Muscle of leg (tissue), 16 donors: Measurements from ENCODE around the gene TBX10. TPM values are rescaled to one million over a fixed set of nuclear protein-coding genes. Genes with fewer than 3 reads are reported as not detected.
A peak's percentile ranks its signal among the peaks of the same experiment; 100 is the strongest.
"Not testable (repeated sequence)": the region's sequence is repeated elsewhere in the genome, so short reads cannot be mapped to it uniquely, and the experiment has no call there.

Source experiments
- DNase-seq: peaks from one replicate; pipeline ENCODE4 v3.0.0; 2013
- H3K27ac ChIP-seq: one replicate; pipeline ENCODE4 v1.5.1; 2013; ENCODE audit warnings: mild to moderate bottlenecking, low read length, control low read depth
- H3K27me3 ChIP-seq: one replicate; pipeline ENCODE4 v1.6.1; 2013; ENCODE audit warnings: low read length; ENCODE audit not compliant: control insufficient read depth, insufficient read depth
- H3K36me3 ChIP-seq: one replicate; pipeline ENCODE4 v1.6.1; 2013; ENCODE audit warnings: low read length; ENCODE audit not compliant: control insufficient read depth, insufficient read depth
- H3K4me1 ChIP-seq: one replicate; pipeline ENCODE4 v1.6.1; 2013; ENCODE audit warnings: low read length; ENCODE audit not compliant: control insufficient read depth, insufficient read depth
- H3K4me3 ChIP-seq: one replicate; pipeline ENCODE4 v1.5.1; 2013; ENCODE audit warnings: low read length, control low read depth
- H3K9me3 ChIP-seq: replicated peaks from 2 replicates; pipeline ENCODE4 v1.6.1; 2013; ENCODE audit warnings: low read depth, low read length; ENCODE audit not compliant: control insufficient read depth
- WGBS: methylation state at CpG from one replicate; pipeline ENCODE4 v1.1.5; 2013; ENCODE audit warnings: missing lambda C conversion rate; ENCODE audit not compliant: insufficient coverage; 5-methylcytosine and 5-hydroxymethylcytosine counted together
- long read RNA-seq, 11 donors: transcript quantifications; one replicate each; lab custom pipeline, GENCODE V29; 2026
- polyA plus RNA-seq, 8 donors: library from polyadenylated mRNA; unstranded; fragments of 120-200 nt; gene quantifications; one replicate each; pipeline versions ENCODE4 v1.2.1 to v1.2.3, GENCODE V29; 2013; ENCODE audit warnings: inconsistent platforms in 1 of 8, low replicate concordance in 1 of 8; ENCODE audit not compliant: insufficient read length in 8 of 8, insufficient read depth in 1 of 8
- total RNA-seq: library from RNA; stranded (reverse); fragments of 120-200 nt; gene quantifications from one replicate; pipeline ENCODE4 v1.2.4, GENCODE V29; 2013

The TBX10 gene
- not detected for total RNA-seq
- polyA plus RNA-seq = under 1 TPM in 1 of 8 donors, not detected in 7; 0.40 TPM
- long read RNA-seq, donor 1 = 0 reads
- long read RNA-seq, donor 2 = 0 reads
- long read RNA-seq, donor 3 = 0 reads
- long read RNA-seq, donor 4 = 0 reads
- long read RNA-seq, donor 5 = 0 reads
- long read RNA-seq, donor 6 = 0 reads
- long read RNA-seq, donor 7 = 0 reads
- long read RNA-seq, donor 8 = 0 reads
- long read RNA-seq, donor 9 = 0 reads
- long read RNA-seq, donor 10 = 0 reads
- long read RNA-seq, donor 11 = 0 reads

- Histone ChIP-seq H3K9me3 (peaks cover 2% of the 10 kb centered on the region), H3K4me3 (no peak within 1 kb of the TSS), H3K27me3 (peaks cover 10% of the 10 kb centered on the region), H3K27ac (no peak within 1 kb of the TSS), H3K36me3 (no peaks in the 10 kb centered on the region), H3K4me1 (no peaks in the 10 kb centered on the region)
- no peak for DNase-seq
- 77% methylated on average over 12 of the region's 18 CpGs for WGBS
These were observed at the start of gene TBX10 for GRCh38 chr11:67639438-67639859. Gene TBX10, minus strand, starts transcription at chr11:67639763. Its CDS starts 291 bp downstream, at chr11:67639472.

DNA sequence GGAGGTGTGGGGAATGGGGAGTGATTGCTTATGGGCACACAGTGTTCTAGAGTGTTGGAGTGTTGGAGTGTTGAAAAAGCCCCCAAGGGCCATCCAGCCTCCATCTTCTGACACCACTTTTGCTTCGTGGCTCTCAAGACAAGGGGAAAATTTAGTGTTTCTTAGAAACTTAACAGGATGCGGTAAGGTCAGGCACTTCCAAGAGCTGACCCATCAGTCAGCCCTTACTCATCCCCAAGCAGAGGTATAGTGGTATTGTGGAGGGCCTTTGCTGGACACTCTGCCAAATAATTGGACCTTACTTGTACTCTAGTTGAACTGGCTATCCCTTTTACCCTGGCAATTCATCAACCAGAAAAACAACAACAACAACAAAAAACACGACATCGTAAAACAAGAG lies 49.6 kb upstream of the TBX10 start:
- Histone ChIP-seq H3K36me3 (no peaks in the 10 kb centered on the region), H3K9me3 (no peaks in the 10 kb centered on the region), H3K27me3 (peaks cover 2% of the 10 kb centered on the region), H3K4me1 (no peaks in the 10 kb centered on the region), H3K27ac (no peak overlapping the region), H3K4me3 (no peak overlapping the region)
- WGBS = 86% methylated on average over 2 of the region's 4 CpGs
- no peak for DNase-seq

DNA sequence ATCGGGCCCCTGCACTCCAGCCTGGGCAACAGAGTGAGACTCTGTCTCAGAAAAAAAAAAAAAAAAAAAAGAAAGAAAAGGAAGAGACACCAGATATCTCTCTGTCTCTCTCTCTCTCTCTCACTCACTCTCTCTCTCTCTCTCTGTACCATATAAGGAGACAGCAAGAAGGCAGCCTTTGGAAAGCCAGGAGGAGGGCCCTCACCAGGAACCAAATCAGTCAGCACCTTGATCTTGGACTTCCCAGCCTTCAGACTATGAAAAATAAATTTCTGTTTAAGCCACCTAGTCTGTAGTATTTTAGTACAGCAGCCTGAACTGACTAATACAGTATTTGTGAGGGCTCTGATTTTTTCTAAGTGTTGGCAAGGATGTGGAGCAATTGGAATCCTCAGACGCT lies 48.4 kb upstream of the TBX10 start:
- 75% methylated on average over 1 of the region's 2 CpGs for WGBS
- Histone ChIP-seq H3K4me3 (no peak overlapping the region), H3K27me3 (peaks cover 2% of the 10 kb centered on the region), H3K9me3 (no peaks in the 10 kb centered on the region), H3K4me1 (peaks cover under 1% of the 10 kb centered on the region), H3K36me3 (no peaks in the 10 kb centered on the region), H3K27ac (no peak overlapping the region)
- no peak for DNase-seq

DNA sequence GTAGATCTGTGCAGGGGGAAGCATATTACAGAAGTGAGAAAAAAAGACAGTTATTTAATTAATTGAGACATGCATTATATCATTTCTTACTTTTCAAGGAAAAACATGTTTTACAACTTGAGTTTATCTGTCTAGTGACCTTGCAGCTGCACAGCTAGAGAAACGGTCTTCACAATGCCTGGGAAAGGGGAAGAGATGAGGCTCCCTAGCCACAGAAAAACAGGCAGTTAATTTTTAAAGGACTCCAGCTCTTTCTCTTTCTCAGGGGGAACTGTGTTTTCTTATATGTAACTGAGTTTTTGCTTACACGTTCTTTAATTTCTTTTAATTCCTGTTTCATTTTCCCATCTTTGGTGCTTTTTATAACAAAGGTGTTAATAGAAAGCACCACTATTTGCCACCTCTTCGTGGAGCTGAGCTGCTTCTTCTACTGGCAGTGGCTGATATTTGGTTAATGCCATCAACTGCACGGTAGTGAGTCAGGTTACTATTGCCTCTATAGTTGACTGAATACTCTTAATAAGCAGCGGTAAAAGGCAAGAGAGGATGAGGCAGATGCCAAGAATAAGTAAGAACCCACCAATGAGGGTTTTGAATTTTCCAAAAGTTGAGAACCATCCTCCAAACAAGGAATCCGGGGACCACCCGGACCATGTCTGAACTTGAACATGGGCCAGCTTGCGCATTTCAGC lies 46.2 kb upstream of the TBX10 start:
- 40% methylated on average over 1 of the region's 8 CpGs for WGBS
- H3K4me1 ChIP-seq, H3K4me3 ChIP-seq, H3K27me3 ChIP-seq, H3K27ac ChIP-seq, DNase-seq, H3K36me3 ChIP-seq, H3K9me3 ChIP-seq: not testable (repeated sequence)

DNA sequence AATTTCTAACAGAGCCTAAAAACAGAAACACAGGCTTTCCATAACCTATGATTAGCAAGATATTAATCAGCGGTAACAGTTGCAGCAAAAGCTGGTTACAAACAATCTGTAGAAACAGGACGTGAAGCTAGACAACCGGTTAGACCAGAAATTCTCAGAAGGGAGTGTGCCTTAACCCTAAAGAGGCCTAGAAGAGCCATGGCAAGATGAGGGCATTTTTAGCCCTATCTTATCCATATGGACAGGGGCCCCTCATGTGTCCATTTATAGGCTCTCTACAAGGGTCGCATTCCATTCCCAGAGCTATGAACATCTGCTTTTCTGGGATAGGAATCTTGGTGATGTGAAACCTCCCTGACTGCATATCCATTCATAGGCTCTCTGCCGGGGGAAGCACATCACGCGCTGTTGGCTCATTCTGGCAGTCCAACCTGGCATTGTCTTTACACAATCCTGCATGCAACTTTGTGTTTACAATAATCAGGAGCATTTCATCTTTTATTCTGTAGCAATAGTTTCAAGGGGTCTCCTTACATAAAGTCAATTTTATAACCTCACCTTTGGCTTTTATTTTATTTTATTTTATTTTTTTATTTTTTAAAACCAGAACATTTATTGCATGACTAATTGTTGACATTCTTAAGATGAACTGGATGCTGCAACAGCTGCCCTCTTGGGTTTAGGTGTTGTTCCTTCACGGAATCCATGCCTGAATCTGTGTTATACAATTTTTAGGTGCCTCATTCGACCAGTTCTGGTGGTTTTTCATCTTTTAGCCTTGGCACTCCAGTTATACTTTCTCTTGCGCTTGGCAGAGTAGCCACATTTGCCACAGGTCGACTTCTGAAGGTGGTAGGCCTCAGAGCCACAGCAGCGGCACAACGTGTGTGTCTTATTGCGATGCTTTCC lies 42.8 kb upstream of the TBX10 start:
- not testable (repeated sequence) for H3K4me1 ChIP-seq
- 69% methylated on average over 10 of the region's 14 CpGs for WGBS

DNA sequence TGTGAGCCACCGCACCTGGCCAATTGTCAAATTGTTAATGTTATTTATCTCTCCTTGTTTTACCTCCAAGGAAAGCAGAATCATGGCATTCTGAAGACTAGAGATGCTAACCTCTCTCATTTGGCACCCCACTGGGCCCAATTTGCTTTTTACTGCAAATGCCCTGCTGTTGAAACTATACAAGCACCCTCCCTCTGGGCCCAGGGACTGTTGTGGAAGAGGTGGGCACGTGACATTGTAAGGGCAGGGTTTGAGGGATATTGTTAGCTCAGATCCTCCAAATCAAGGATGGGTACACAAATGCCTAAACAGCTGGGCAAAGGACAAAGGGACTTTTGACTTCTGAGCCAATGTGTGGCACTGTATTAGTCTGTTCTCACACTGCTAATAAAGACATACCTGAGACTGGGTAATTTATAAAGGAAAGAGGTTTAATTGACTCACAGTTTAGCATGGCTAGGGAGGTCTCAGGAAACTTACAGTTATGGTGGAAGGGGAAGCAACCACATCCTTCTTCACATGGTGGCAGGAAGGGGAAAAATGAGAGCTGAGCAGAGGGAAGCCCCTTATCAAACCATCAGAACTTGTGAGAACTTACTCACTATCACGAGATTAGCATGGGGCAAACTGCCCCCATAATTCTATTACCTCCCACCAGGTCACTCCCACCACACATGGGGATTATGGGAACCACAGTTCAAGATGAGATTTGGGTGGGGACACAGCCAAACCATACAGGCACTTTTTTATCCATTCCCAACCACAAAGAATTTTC lies 41.3 kb upstream of the TBX10 start:
- Histone ChIP-seq H3K27ac (no peak overlapping the region), H3K27me3 (no peaks in the 10 kb centered on the region), H3K4me1 (peaks cover 6% of the 10 kb centered on the region), H3K36me3 (no peaks in the 10 kb centered on the region), H3K9me3 (no peaks in the 10 kb centered on the region), H3K4me3 (no peak overlapping the region)
- WGBS = no CpG with 5 or more reads among the region's 3 CpGs
- no peak for DNase-seq

More for the DNA sequence above, 42.8 kb upstream of the TBX10 start:
- H3K4me3 ChIP-seq, H3K36me3 ChIP-seq, H3K27me3 ChIP-seq, DNase-seq, H3K9me3 ChIP-seq: not testable (repeated sequence)
- H3K27ac ChIP-seq = peak overlapping the region; percentile 20

GRCh38 chr11:67675058-67675747 lies 35.6 kb upstream of the TBX10 start:
- Histone ChIP-seq H3K36me3 (no peaks in the 10 kb centered on the region), H3K27ac (no peak overlapping the region), H3K4me1 (no peaks in the 10 kb centered on the region), H3K27me3 (peaks cover 18% of the 10 kb centered on the region), H3K4me3 (no peak overlapping the region), H3K9me3 (no peaks in the 10 kb centered on the region)
- DNase-seq = no peak
- 90% methylated on average over 12 of the region's 12 CpGs for WGBS

DNA sequence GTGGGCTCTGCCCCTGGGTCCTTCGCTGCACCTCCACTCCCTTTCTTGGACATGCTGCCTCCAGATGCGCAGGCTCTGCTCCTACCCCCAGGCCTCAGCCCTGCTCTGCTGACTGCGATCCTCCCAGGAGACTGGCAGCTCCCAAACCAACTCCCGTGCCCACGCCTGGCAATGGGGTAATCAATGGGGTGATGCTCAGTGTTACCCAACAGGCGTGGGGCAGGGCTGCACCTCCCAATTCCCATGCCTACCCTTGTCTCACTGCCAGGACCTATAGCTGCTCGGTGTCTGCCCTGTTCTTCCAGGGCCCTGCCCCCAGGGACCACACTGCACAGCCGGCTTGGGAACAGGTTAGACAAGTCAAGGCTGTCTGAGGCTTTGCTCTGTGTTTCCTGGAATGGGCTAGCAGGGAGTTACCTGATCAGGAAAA lies 34.9 kb upstream of the TBX10 start, which contains the start of gene ALDH3B2:
Gene ALDH3B2 (minus strand): TSS at position 182 of the 430 bp plus-strand sequence. CDS start 7,688 bp downstream, outside the sequence.
- Histone ChIP-seq H3K27ac (no peak within 1 kb of the TSS), H3K9me3 (no peaks in the 10 kb centered on the region), H3K36me3 (no peaks in the 10 kb centered on the region), H3K27me3 (peaks cover 18% of the 10 kb centered on the region), H3K4me3 (no peak within 1 kb of the TSS), H3K4me1 (no peaks in the 10 kb centered on the region)
- DNase-seq = no peak
- 76% methylated on average over 7 of the region's 8 CpGs for WGBS

- WGBS = 44% methylated on average over 8 of the region's 8 CpGs
- no peaks in the 10 kb centered on the region for H3K36me3 ChIP-seq
These were observed 34.3 kb upstream of the TBX10 start for GRCh38 chr11:67673902-67674301.

More at GRCh38 chr11:67673902-67674301, 34.3 kb upstream of the TBX10 start:
- Histone ChIP-seq H3K27ac (no peak overlapping the region), H3K4me1 (no peaks in the 10 kb centered on the region), H3K27me3 (peaks cover 18% of the 10 kb centered on the region), H3K9me3 (no peaks in the 10 kb centered on the region), H3K4me3 (no peak overlapping the region)
- no peak for DNase-seq
